GM06990 (cell line): ENCODE results near the gene DDX24.

Source experiments
- DNase-seq: peaks from one replicate; pipeline ENCODE4 v3.0.0-alpha.2; 2011; ENCODE audit not compliant: insufficient read length; ENCODE audit errors: extremely low read depth
- H3K27me3 ChIP-seq: replicated peaks from 2 replicates; pipeline ENCODE4 v1.6.0; 2011; ENCODE audit warnings: low read length; ENCODE audit not compliant: control insufficient read depth, insufficient read depth
- H3K36me3 ChIP-seq: 2 replicates; pipeline ENCODE4 v1.5.1; 2011; ENCODE audit warnings: low read length; ENCODE audit not compliant: control insufficient read depth, insufficient read depth
- H3K4me3 ChIP-seq: replicated peaks from 2 replicates; pipeline ENCODE4 v1.5.1; 2011; ENCODE audit warnings: low read depth, mild to moderate bottlenecking, control low read depth, low read length
- TF ChIP-seq, protein P1 (sequence below): IDR thresholded peaks from 2 replicates; pipeline ENCODE4 v1.5.1; 2011; ENCODE audit warnings: low read length, control low read depth, mild to moderate bottlenecking, inconsistent platforms; ENCODE audit not compliant: insufficient read depth, poor library complexity, severe bottlenecking

Gene DDX24

DNA sequence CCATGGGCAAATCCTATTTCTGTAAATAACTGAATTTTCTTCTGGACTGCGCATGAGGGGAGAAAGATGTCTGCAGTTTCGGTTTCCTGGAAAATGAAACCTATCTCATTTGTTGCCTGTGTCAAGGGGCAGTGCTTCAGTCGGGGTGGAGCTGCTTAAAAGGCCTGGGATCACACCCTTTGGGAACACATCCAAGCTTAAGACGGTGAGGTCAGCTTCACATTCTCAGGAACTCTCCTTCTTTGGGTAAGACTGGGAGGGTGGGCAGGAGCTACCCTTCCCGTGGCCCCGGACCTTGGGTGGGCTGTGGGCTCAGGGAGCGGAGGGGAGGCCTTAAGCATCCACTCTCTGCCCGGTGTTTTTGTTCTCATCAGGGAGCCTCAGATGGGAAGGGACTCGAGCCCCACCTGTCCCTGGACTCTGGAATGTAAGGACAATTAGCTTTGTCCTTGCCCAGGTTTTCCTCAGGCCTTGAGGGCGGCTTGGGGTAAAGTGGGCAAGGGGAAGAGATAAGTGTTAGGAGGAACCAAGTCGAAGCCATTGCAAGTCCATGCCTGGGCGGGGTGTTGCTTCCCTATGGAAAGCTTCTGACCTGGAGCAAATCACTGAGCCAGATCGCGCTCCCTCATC is 29.7 kb upstream of the DDX24 start, which contains the start of gene IFI27:
Gene IFI27 (plus strand): TSS at position 185 of the 630 bp plus-strand sequence.
- Histone ChIP-seq H3K27me3 (no peaks in the 10 kb centered on the region; the same call in 1 of the 2 replicates), H3K36me3 (no peaks in the 10 kb centered on the region), H3K4me3 (no peak within 1 kb of the TSS)
- TF ChIP-seq, protein P1, sequence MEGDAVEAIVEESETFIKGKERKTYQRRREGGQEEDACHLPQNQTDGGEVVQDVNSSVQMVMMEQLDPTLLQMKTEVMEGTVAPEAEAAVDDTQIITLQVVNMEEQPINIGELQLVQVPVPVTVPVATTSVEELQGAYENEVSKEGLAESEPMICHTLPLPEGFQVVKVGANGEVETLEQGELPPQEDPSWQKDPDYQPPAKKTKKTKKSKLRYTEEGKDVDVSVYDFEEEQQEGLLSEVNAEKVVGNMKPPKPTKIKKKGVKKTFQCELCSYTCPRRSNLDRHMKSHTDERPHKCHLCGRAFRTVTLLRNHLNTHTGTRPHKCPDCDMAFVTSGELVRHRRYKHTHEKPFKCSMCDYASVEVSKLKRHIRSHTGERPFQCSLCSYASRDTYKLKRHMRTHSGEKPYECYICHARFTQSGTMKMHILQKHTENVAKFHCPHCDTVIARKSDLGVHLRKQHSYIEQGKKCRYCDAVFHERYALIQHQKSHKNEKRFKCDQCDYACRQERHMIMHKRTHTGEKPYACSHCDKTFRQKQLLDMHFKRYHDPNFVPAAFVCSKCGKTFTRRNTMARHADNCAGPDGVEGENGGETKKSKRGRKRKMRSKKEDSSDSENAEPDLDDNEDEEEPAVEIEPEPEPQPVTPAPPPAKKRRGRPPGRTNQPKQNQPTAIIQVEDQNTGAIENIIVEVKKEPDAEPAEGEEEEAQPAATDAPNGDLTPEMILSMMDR: no peak
- DNase-seq: no peak

DNA sequence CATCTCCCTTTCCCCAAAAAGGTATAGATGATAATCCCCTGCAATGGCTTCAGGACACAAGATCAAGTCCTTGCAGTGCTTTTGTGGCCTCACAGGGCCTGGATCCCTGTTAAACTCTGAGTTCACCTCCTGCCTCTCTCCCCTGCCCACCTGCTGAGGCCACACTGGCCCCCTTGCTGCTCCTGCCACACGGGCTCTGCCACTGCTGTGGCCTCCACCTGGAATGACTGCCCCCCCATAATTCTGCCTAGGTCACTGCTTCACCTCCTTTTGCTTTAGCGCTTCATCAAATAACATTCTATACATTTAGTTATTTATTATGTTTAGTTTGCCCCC is 28.9 kb upstream of the DDX24 start:
- DNase-seq: no peak
- TF ChIP-seq, protein P1: no peak
- H3K4me3 ChIP-seq: no peak overlapping the region
- no peaks in the 10 kb centered on the region for H3K36me3 ChIP-seq
- no peaks in the 10 kb centered on the region for H3K27me3 ChIP-seq

DNA sequence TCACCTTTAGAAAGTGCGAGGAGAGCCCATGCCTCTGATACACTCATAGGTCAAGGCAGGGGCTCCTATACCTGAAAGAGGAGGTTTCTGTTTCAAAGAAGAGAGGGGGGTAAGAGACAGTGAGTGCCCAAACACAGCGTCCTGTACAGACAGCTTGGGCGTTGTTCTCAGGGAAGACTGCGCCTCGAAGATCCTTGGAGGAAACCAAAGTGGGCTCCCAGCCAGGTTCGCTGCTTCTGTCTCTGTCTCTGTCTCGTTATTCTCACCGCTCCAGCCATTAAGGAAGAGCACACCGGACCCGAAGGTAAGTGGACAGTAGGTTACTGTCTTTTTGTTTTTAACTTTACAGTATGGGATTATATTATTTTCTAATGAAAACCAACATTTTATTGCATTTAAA is 23.7 kb upstream of the DDX24 start:
- TF ChIP-seq, protein P1: no peak

DNA sequence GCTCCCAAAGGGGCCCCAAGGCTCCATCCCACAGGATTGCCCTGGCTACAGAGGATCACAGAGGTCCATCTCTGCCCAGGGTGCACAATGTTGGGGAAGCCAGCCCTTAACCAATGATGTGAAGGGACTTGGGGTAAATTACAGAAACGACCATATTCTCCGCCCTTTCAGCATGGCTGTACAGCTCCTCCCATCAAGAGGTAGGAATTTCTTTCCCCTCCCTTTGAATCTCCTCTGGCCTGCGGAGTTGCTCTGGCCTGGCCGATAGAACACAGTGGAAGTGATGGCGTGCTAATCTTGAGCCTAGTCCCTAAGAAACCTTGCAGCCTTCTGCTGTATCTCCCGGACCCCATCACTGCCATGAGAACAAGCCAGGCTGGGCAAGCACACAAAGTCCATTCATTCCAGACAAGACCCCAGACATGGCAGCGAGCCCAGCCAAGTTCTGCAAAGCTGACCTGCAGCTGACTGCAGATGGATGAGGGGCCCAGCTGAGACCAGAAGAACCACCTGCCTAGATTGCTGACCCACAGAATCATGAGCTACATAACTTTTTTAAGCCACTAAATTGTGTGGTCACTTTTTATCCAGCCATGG is 22.6 kb upstream of the DDX24 start:
- Histone ChIP-seq H3K36me3 (no peaks in the 10 kb centered on the region), H3K27me3 (no peaks in the 10 kb centered on the region), H3K4me3 (no peak overlapping the region)
- no peak for DNase-seq
- TF ChIP-seq, protein P1: no peak

More for the DNA sequence above, 23.7 kb upstream of the DDX24 start:
- DNase-seq: no peak
- no peaks in the 10 kb centered on the region for H3K36me3 ChIP-seq
- H3K4me3 ChIP-seq: no peak overlapping the region
- no peaks in the 10 kb centered on the region for H3K27me3 ChIP-seq

DNA sequence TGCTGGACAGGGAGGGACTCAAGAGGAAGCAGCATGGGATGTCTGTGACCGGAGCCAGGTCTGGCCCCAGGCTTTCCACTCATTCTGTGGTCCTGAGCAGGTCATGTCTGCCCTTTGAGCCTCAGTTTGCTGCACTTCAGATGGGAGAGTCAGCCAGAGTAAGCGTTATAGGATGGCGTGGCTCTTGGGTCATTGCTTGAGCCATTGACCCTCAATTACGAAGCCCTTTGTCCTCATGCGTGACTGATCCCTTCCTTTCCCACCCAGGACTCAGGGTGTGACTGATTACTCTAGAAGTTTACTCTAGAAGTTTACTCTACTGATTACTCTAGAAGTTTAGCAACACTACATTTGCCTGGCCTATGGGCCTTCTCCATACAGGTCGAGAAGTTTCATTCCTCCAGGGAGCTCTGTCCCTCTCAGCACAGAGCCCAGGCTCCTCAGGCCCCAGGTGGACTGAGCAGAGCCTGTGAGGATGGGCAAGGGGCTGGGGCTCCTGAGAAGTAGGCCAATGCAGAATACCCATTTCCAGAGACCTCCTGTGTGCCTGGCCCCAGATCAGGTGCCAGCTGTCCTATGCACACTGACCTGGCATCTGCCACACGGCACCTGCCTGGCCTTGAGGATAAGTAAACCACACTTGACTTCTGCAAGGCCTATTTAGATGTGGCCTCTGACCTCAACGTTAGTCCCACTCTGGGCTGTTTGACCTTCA is 21.9 kb upstream of the DDX24 start:
- TF ChIP-seq, protein P1: no peak
- no peak for DNase-seq
- H3K36me3 ChIP-seq: no peaks in the 10 kb centered on the region
- no peaks in the 10 kb centered on the region for H3K27me3 ChIP-seq
- H3K4me3 ChIP-seq: no peak overlapping the region
